GM12891 (cell line): ENCODE data around the gene TMPRSS2.

Source experiments
- DNase-seq: peaks from one replicate; pipeline ENCODE4 v3.0.0; 2011; ENCODE audit warnings: low spot score; ENCODE audit not compliant: insufficient read length
- FAIRE-seq: peaks from 2 replicates; lab custom pipeline; 2011; peaks lifted over from hg19 to GRCh38; lab: Jason Lieb, UNC
- PAX5 ChIP-seq: IDR thresholded peaks from 2 replicates; pipeline ENCODE4 v1.6.1; 2011; ENCODE audit warnings: low read length, moderate library complexity, mild to moderate bottlenecking; ENCODE audit not compliant: insufficient read depth, severe bottlenecking
- POLR2A ChIP-seq: IDR thresholded peaks from 2 replicates; pipeline ENCODE4 v1.6.1; 2011; ENCODE audit warnings: low read depth, low read length, control low read depth
- POLR2AphosphoS5 ChIP-seq: IDR thresholded peaks from 2 replicates; pipeline ENCODE4 v1.6.1; 2011; ENCODE audit warnings: low read depth, low read length, control low read depth
- POU2F2 ChIP-seq: IDR thresholded peaks from 2 replicates; pipeline ENCODE4 v1.6.1; 2011; ENCODE audit warnings: low read depth, mild to moderate bottlenecking, control low read depth, low read length, moderate library complexity
- SPI1 ChIP-seq: IDR thresholded peaks from 2 replicates; pipeline ENCODE4 v1.6.1; 2011; ENCODE audit warnings: low read depth, low read length, control low read depth
- TAF1 ChIP-seq: IDR thresholded peaks from 2 replicates; pipeline ENCODE4 v1.6.1; 2011; ENCODE audit warnings: low read depth, low read length, control low read depth

Gene TMPRSS2

DNA sequence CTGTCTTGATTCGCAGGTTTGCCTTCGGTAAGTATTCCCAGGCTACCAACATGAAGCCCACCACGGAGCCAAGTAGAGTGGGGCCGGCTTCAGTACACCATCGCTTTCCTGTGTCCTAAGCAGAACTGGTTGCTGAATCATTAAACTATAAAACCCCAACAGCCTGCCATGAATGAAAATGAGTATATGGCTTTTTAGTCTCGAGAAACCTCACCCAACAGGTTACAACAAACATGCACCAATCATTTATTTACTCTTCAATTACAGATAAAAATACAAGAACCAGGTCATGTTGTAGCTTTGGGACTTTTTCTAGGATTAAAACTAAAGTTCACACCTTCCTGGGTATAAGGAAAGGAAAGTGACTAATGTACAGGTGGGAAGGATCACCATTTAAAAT, 7.6 kb downstream of the TMPRSS2 start:
- TF ChIP-seq SPI1 (no peak), TAF1 (no peak), PAX5 (no peak)
- no peak for DNase-seq
- FAIRE-seq, result no peak

DNA sequence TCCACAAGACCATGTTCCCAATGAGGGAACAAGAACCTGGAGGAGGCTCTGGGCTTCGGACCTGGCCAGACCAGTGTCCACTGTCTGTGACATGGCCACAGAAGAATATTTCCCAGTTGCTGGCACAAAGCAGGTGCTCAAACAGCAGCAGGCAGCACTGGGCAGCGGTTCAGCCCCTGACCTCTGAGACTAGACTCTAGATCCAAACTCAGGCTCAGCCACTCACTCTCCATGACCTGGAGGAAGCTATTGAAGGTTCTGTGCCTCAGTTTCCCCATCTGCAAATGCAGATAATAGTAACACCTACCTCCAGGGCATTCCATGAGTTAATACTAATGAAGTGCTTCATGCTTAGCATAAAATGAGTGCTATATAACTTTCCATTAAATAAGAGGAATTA, 8.0 kb downstream of the TMPRSS2 start:
- DNase-seq (no peak), FAIRE-seq (no peak)
- TF ChIP-seq POLR2A (no peak), PAX5 (no peak), POU2F2 (no peak)

DNA sequence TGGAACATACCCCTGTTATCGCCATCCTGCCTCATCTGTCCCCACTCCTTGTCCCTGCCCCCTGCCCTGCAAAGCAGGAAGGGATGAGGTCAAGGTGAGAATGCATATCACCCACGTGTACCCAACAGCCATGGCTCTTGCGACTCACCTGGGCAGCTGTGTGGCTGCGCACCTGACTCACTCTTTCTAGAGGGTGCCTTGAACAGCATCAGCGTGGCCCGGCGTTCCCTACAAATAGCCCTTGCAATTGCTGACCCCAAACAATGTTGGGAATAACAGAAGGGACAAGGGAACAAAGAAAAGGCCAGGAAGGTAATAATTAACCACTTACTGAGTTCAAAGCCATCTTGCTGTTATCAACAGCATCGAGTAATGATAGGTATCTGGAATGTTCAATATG, 10.2 kb downstream of the TMPRSS2 start:
- DNase-seq (no peak), FAIRE-seq (no peak)
- TF ChIP-seq SPI1 (no peak), POLR2A (no peak), POLR2AphosphoS5 (no peak), TAF1 (no peak), POU2F2 (no peak), PAX5 (no peak)

DNA sequence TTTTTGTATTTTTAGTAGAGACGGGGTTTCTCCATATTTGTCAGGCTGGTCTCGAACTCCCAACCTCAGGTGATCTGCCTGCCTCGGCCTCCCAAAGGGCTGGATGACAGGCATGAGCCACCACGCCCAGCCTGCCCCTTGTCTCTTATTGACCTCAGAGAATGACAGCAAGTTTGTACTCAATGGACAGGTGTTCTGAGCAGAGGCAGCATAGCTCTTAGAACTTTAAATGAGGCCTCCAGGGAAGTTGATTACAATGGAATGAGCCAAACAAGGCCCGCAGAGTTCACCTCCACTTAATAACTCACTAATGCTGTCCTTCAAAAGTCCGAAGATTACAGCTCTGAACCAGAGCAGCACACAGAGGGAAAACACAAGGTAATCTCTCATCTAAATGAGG, 10.9 kb downstream of the TMPRSS2 start:
- no peak for FAIRE-seq
- DNase-seq, result no peak

DNA sequence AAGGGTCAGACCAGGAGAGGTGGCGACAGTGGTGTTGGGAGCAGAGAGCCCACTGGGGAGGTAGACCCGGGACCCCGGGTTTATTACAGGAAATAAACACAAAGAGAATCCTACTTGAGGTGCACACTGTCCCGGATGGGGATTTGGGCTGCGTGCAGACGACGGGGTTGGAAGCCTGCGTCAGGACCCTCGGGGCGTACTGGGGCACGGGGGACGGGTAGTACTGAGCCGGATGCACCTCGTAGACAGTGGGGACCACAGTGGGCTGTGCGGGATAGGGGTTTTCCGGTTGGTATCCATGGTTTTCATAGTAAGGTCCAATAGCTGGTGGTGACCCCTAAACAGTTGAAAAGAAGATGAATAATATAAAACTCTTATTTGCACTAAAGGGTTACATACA, 13.7 kb downstream of the TMPRSS2 start:
- no peak for FAIRE-seq
- TF ChIP-seq POU2F2 (no peak), SPI1 (no peak), POLR2AphosphoS5 (no peak), POLR2A (no peak), TAF1 (no peak), PAX5 (no peak)
- no peak for DNase-seq

More for the DNA sequence above, 10.9 kb downstream of the TMPRSS2 start:
- TF ChIP-seq SPI1 (no peak), POLR2AphosphoS5 (no peak), TAF1 (no peak), PAX5 (no peak), POU2F2 (no peak), POLR2A (no peak)

DNA sequence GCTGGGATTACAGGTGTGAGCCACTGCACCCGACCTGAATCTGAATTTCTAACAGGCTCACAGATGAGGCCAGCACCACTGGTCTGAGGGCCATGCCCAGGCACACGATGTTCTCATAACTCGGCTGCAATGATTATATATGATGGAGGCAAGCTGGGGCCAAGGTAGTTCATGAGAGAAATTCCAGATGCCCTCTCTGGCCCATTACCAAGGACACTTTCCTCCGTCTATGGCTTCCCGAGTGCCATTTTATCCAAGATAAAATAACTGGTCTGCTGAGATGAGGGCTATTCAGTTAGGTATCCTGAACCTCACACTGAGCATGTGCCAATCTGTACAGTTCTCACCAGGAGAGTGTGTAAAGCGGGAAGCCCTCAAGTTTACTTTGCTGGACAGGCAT, 16.5 kb downstream of the TMPRSS2 start:
- DNase-seq, result no peak
- TF ChIP-seq POU2F2 (no peak), SPI1 (no peak), POLR2AphosphoS5 (no peak), PAX5 (no peak), TAF1 (no peak)
- FAIRE-seq, result no peak

DNA sequence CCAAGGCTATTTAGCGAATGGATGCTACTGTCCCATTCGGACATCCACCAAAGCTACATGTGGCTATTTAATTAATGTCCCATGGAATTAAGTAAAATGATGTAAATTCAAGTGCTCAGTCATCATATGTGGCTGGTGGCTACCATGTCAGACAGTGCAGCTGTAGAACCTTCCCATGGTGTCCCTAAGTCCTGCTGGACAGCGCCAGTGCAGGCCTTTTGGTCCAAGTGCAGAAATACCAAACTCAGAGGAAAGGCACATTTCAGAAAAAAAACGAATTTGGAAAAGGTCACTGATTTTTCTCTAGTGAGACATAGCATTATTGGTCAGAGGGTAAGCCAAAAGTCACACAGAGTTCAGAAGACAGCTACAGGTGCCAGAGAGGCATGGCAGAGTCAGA, 17.6 kb downstream of the TMPRSS2 start:
- no peak for DNase-seq
- FAIRE-seq, result no peak
- TF ChIP-seq SPI1 (no peak), POU2F2 (no peak), PAX5 (no peak), TAF1 (no peak), POLR2A (no peak), POLR2AphosphoS5 (no peak)

DNA sequence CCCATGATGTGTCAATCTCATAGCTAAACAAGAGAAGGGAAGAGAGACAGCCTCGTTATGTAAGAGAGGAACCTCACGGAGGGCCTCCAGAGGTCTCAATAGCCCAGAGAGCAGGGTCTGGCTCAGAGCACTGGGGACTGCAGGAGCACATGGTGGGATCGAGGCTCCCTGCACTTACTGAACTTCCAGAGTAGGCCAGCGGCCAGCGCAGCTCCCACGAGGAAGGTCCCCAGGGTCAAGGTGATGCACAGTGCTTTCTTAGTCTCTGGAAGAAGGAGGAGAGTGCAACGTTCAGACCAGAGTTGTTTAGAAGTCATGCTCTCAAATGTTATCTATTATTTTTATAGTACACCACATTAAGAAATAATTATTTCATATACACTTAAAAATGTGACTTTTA, 18.6 kb downstream of the TMPRSS2 start:
- TF ChIP-seq POU2F2 (no peak), POLR2A (no peak), TAF1 (no peak), PAX5 (no peak), SPI1 (no peak), POLR2AphosphoS5 (no peak)
- DNase-seq (no peak), FAIRE-seq (no peak)

DNA sequence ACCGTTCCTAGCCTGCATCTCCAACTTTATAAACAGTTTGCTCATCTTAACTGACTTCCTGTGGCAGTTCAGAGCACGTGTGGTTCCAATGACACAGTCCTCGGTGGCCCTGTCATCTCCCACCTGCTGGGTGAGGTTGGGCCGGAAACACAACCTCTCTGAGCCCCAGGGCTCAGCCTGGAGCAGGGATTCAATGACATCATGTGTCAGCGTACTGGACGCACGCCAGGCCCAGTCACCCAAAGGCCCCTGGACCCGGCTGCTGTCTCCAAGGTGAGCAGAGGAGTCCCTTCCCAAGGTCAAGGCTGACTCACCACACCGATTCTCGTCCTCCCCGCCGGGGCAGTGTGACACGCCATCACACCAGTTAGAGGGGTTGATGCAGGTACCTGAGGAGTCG, 19.9 kb downstream of the TMPRSS2 start:
- FAIRE-seq (no peak), DNase-seq (no peak)
- no peak for TF ChIP-seq SPI1
- no peak for TF ChIP-seq TAF1
- TF ChIP-seq POLR2A, result no peak
- no peak for TF ChIP-seq POU2F2

DNA sequence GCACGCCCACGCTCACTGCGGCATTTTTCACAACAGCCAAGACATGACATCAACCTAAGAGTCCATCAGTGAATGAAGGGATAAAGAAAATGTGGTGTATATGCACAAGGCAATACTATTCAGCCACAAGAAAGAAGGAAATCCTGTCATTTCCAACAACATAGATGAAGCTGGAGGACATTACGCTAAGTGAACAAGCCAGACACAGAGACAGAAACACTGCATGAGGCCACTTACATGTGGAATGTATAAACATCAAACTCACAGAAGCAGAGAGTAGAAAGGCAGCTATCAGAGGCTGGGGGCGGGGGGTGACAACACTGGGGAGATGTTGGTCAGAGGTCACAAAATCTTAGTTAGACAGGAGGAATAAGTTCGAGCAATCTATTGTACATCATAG, 20.9 kb downstream of the TMPRSS2 start:
- TF ChIP-seq POLR2A (no peak), TAF1 (no peak), PAX5 (no peak), POU2F2 (no peak)
- no peak for FAIRE-seq
- DNase-seq, result no peak
